ENCODE data around the gene CCL16.

Gene CCL16

DNA sequence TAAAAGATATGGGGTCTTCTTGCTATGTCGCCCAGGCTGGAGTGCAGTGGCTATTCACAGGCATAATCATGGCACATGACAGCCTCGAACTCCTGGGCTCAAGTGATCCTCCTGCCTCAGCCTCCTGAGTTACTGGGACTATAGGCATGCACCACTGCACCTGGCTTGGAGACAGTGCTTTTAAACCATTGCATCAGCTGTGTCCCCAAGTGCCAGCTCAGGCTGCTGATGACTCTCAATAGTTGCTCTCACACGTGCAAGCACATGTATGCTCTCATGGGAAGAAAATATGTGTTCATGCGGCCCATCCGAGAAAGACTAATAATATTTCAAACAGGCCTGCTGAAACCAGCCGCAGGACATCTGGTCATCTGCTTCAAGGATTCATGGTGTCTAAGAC lies 8.8 kb downstream of the CCL16 start:
- TF ChIP-seq GATA3 (IDR thresholded peaks at IDR 0.05; ENCODE audit: low read depth, low read length), result no peak
- TF ChIP-seq GATA2 (IDR thresholded peaks at IDR 0.05; ENCODE audit: low read depth, low read length), result no peak

DNA sequence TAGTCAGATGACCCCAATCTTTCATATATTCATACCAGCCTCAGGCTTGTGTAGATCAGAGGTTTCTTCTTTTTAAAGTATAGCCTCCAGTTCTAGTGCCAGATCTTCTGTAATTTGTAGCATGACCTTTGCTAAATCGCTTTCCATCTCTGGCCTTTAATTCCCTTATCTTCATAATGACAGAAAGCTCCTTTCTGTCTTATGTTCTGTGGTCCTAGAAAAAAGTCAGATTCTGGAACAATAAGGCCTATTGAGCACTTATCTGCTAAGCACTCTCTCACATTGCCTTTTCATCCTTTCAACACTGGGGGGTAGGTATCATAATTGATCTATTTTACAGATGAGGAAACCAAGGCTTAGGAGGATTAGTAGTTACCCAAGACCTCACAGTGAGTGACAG lies 9.2 kb downstream of the CCL16 start:
- TF ChIP-seq GATA2 (IDR thresholded peaks at IDR 0.05; ENCODE audit: low read depth, low read length), result no peak
- TF ChIP-seq GATA3 (IDR thresholded peaks at IDR 0.05; ENCODE audit: low read depth, low read length), result no peak

DNA sequence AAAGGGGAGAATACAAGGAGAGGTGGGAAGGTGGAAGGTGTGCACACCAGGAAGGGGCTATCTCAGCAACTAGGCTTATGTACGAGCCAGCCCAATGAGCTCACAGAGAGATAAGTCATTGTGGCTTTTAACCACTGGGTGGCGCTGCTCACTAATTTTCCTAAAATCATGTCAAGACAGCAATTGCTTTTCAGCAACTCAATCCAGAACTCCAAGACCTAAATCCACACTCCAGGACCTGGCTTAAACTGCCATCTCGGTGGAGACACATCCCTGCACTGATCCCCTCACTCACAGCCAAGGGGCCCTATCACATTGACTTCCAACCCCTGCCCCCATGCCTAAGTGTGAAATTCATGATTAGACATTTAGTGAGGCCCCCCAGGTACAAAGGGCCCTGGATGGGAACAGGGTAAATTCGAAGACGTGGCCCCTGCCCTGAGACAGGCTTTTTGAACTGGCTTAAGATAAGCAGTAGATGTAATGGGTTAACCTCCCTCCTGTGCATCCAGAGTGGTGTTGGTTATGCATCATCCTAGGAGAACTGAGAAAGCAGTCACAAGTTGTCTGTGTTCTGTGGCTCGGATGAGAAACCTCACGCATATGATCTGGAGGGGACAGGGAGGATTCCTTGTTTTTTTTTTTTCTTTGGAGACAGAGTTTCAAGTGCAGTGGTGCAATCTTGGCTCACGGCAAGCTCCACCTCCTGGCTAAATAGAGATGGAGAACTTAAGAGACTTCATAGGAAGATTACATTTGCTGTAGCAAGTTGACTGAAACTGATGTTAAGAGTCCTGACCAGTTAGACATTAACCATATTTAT lies 11.5 kb downstream of the CCL16 start:
- TF ChIP-seq GATA2 (IDR thresholded peaks at IDR 0.05; ENCODE audit: low read depth, low read length), result no peak
- no peak for TF ChIP-seq GATA3 (IDR thresholded peaks at IDR 0.05; ENCODE audit: low read depth, low read length)

DNA sequence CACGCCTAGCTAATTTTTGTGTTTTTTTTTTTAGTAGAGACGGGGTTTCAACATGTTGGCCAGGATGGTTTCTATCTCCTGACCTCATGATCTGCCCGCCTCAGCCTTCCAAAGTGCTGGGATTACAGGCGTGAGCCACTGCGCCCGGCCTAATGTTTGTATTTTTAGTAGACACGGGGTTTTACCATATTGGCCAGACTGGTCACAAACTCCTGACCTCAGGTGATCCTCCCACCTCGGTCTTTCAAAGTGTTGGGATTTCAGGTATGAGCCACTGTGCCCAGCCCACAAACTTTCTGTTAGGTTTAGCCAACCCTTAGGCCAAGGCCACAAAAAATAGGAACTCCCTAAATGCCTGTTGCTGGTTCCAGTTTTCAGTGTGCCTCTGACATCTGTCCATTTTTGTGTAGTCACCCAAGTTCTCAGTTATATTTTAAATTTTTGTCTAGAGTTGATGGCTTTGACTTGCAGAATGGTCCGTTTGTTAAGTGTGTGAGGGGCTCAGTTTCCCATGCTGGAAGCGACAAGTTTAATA lies 12.7 kb downstream of the CCL16 start:
- TF ChIP-seq GATA3 (IDR thresholded peaks at IDR 0.05; ENCODE audit: low read depth, low read length) (no peak), GATA2 (IDR thresholded peaks at IDR 0.05; ENCODE audit: low read depth, low read length) (no peak)

DNA sequence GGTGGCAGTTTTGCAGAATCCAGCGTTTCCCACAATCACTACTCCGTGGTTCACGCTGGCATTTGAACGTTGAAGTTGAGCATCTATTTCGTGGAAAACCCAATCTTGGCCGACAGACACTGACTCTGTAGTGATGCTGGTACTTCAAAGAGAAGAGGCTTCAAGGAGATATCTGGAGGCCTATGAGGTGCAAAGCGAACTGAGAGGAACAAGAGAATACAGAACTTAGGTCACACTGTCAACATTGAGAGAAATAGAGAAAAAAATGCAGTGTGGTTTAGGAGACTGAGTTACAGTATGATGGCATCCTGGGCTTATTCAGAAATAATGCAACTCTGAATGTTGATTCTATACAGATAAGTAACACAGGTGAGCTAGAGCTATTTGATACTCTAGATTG lies 16.0 kb downstream of the CCL16 start:
- TF ChIP-seq GATA2 (IDR thresholded peaks at IDR 0.05; ENCODE audit: low read depth, low read length), result no peak
- no peak for TF ChIP-seq GATA3 (IDR thresholded peaks at IDR 0.05; ENCODE audit: low read depth, low read length)

DNA sequence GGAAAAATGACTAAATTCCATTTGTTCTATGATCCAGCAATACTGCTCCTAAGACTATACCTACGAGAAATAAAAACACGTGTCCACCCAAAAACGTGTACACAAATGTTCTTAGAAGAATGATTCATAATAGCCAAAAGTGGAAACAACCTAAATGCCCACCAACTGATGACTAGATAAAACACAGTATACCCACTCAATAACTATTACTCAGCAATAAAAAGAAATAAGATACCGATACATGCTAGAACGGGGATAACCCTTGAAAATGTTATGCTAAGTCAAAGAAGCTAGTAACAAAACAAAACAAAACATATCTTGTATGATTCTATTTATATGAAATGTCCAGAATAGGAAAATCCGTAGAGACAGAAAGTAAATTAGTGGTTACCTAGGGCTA lies 17.6 kb downstream of the CCL16 start:
- TF ChIP-seq GATA2 (IDR thresholded peaks at IDR 0.05; ENCODE audit: low read depth, low read length) (no peak), GATA3 (IDR thresholded peaks at IDR 0.05; ENCODE audit: low read depth, low read length) (no peak)

DNA sequence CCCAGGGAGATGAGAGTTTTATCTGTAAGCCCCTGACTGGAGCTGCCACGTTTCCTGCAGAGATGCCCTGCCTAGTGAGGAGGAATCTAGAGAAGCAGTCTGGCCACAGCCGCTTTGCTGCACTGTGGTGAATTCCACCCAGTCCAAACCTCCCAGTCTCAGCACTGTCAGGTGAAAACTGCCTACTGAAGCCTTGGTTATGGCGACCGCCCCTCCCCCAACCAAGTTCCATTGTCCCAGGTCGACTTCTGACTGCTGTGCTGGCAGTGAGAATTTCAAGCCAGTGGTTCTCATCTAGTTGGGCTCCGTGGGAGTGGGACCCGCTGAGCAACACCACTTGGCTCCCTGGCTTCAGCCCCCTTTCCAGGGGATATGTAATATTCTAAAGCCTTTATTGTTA lies 27.6 kb downstream of the CCL16 start:
- no peak for TF ChIP-seq GATA3 (IDR thresholded peaks at IDR 0.05; ENCODE audit: low read depth, low read length)
- no peak for TF ChIP-seq GATA2 (IDR thresholded peaks at IDR 0.05; ENCODE audit: low read depth, low read length)

DNA sequence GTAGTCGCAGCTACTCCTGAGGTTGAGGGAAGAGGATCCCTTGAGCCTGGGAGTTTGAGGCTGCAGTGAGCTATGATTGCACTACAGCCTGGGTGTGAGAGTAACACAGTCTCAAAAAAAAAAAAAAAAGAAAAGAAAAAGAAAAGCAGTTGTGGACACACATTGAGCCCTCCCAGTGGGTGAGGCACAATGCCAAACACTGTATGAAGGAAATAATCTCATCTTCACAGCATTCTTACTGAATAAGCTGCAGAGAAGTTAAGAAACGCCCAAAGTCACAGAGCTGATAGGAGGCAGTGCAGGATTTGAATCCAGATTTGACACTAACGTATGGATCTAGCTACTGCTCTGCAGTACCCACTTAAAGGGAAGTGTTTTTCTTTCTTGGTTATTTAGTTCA lies 31.9 kb downstream of the CCL16 start:
- TF ChIP-seq GATA2 (IDR thresholded peaks at IDR 0.05; ENCODE audit: low read depth, low read length) (no peak), GATA3 (IDR thresholded peaks at IDR 0.05; ENCODE audit: low read depth, low read length) (no peak)

DNA sequence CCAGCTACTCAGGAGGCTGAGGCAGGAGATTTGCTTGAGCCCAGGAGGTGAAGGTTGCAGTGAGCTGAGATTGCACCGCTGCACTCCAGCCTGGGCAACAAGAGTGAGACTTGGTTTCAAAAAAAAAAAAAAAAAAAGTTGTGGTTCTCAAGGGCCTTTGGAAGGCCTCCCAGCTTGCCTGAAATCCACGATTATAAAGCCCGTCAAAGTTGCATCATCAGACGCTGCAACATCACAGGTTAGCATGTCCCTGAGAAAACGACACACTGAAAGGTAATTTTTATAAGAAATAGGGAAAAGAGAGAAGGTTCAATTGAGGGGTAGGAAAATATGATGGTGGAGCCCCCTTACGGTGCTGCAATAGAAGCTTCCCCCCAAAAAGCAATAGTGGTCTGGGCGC lies 33.2 kb downstream of the CCL16 start:
- TF ChIP-seq GATA2 (IDR thresholded peaks at IDR 0.05; ENCODE audit: low read depth, low read length) (no peak), GATA3 (IDR thresholded peaks at IDR 0.05; ENCODE audit: low read depth, low read length) (no peak)

DNA sequence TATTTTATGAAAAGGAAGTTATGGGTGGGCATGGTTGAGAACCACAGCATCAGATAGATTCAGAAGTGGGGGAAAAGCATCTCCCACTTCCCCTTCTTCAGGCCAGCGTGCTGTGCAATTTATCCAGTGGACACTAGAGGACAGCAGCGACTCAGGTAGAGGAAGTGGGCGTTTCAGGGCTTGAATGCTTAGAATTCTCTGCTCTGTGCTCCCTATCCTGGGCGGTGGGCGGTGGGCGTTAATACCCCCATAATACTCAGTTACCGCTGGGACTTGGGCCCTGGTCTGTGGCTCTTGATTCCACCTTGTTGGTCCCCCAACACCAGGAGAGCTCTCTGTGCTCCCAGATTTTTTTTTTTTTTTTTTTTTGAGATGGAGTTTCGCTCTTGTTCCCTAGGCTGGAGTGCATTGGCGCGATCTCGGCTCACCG lies 34.1 kb downstream of the CCL16 start:
- no peak for TF ChIP-seq GATA2 (IDR thresholded peaks at IDR 0.05; ENCODE audit: low read depth, low read length)
- TF ChIP-seq GATA3 (IDR thresholded peaks at IDR 0.05; ENCODE audit: low read depth, low read length), result no peak

DNA sequence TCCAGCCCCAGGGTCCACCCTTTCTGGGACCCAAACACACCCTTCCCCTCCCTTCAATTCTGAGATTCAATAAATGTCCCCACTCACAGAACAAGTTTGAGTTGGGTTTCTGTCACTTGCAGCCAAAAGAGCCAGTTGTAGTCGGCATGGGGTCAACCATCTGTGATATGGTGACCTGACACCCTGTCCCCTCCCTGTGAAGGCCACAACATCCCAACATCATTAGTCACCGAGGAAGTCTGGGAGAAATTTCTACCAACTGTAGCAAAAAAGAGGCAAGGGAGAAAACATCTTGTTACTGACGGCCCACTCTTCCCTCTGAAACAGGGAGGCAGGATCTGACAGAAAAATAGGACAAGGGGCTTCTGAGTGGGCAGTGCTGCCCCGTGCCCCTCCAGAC lies 37.1 kb downstream of the CCL16 start:
- no peak for TF ChIP-seq GATA3 (IDR thresholded peaks at IDR 0.05; ENCODE audit: low read depth, low read length)
- TF ChIP-seq GATA2 (IDR thresholded peaks at IDR 0.05; ENCODE audit: low read depth, low read length), result no peak

DNA sequence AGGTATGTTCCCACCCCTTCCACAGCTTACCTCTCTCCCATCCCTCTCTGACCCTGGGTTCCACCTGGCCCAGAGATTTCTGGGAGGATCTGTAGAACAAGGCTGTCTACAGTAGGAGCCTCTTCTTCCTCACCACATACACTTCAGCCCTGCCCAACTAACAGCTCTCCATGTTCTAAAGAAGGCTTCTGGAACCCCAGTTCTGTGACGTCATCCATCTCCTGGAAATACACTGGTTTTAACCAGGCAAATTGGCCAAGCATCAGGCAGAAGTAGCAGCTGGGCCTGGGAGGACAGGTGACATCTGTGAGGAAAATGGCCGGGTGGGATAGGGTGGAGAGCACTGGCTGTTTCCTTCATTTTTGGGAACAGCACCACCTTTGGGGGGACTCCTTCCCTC lies 37.8 kb downstream of the CCL16 start, which contains the start of gene LYZL6:
TSS of gene LYZL6 (minus strand) at position 177 of the 400 bp plus-strand sequence. CDS start 4,357 bp downstream, outside the sequence.
- TF ChIP-seq GATA2 (IDR thresholded peaks at IDR 0.05; ENCODE audit: low read depth, low read length) (no peak), GATA3 (IDR thresholded peaks at IDR 0.05; ENCODE audit: low read depth, low read length) (no peak)

DNA sequence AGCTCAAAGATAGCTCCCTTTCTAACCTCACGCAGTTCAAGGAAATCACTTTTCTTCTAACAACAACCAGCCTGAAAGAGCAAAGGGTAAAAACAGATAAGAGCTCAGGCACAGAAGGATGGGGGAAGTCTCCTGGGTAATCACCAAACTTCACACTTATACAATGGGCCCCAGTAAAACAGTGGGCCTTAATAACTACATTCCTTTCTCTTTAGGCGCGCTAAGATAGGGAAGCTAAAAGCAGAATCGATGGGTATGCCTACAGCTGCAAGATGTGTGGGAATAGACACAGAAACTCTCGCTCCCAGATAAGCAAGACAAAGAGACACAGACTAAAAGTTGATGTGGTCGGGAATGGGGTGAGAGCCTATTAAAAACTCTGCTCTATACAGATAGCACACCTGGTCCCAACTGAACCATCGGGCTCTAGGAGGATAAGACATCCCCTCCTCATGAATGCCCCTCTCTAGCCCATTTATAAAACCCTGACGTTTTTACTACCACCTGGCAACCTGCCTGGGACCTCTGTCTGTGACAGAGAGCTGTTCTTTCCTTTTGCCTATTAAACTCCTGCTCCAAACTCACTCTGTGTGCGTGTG lies 38.6 kb downstream of the CCL16 start:
- TF ChIP-seq GATA3 (IDR thresholded peaks at IDR 0.05; ENCODE audit: low read depth, low read length), result no peak
- no peak for TF ChIP-seq GATA2 (IDR thresholded peaks at IDR 0.05; ENCODE audit: low read depth, low read length)

DNA sequence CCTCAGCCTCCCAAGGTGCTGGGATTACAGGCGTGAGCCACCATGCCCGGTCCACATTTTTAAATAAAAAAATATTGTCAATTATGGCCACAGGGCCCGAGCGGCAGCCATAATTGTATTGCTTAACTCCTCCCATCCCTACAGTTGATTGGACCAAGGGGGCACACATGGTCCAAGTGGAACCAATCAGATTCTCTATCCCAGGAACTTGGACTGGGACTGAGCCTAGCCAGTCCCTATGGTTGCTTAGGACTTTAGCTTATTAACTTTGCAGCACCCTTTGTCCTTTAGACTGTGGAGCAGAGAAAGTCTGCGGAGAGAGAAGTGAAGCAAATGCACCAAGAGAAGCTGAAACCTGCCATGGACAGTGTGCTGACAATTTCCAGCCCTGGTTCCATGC lies 45.2 kb downstream of the CCL16 start:
- TF ChIP-seq GATA3 (IDR thresholded peaks at IDR 0.05; ENCODE audit: low read depth, low read length) (no peak), GATA2 (IDR thresholded peaks at IDR 0.05; ENCODE audit: low read depth, low read length) (no peak)

DNA sequence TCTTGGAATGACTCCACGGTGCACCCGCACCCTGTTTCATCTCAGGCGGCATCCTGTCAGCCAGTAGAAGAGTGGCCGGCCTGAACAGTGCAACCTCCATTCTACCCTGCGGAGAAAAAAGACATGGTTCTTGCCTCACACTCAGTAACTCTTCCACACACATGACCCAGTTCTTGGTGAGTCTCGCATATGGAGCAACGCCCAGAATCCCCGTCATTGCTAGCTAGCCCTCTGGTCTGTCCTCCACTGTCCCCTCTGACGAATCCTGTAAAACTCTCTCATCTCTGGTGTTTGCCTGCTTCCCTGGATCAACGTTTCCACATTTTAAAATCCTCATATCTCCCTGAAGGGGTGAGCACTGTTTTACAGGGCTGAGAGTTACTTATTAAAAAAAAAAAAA lies 46.5 kb downstream of the CCL16 start:
- TF ChIP-seq GATA2 (IDR thresholded peaks at IDR 0.05; ENCODE audit: low read depth, low read length) (no peak), GATA3 (IDR thresholded peaks at IDR 0.05; ENCODE audit: low read depth, low read length) (no peak)
